ENCODE data around the gene NOX3. TPM values are rescaled to one million over a fixed set of nuclear protein-coding genes. Genes with fewer than 3 reads are reported as not detected.

Gene NOX3
- total and polyA plus RNA-seq, 2 donors from 2014 or later, result not detected

- FAIRE-seq, result no peak
- TF ChIP-seq, protein P1, sequence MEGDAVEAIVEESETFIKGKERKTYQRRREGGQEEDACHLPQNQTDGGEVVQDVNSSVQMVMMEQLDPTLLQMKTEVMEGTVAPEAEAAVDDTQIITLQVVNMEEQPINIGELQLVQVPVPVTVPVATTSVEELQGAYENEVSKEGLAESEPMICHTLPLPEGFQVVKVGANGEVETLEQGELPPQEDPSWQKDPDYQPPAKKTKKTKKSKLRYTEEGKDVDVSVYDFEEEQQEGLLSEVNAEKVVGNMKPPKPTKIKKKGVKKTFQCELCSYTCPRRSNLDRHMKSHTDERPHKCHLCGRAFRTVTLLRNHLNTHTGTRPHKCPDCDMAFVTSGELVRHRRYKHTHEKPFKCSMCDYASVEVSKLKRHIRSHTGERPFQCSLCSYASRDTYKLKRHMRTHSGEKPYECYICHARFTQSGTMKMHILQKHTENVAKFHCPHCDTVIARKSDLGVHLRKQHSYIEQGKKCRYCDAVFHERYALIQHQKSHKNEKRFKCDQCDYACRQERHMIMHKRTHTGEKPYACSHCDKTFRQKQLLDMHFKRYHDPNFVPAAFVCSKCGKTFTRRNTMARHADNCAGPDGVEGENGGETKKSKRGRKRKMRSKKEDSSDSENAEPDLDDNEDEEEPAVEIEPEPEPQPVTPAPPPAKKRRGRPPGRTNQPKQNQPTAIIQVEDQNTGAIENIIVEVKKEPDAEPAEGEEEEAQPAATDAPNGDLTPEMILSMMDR (IDR thresholded peaks at IDR 0.05; ENCODE audit: borderline replicate concordance, extremely low read depth, insufficient read depth), result no peak
- H3K36me3 ChIP-seq (ENCODE audit: control insufficient read depth in 2 of 3, insufficient read depth in 3 of 3, low read length in 3 of 3), result no peaks in the 10 kb centered on the region
- no peak for DNase-seq
- H3K9me3 ChIP-seq (ENCODE audit: control insufficient read depth in 2 of 3, insufficient read depth in 1 of 3, low read length in 3 of 3), result no peaks in the 10 kb centered on the region
- H3K4me1 ChIP-seq (ENCODE audit: control insufficient read depth in 2 of 3, insufficient read depth in 2 of 3, low read depth in 1 of 3, low read length in 3 of 3), result no peaks in the 10 kb centered on the region
- intact Hi-C loops (cut with DNase I), result no loop called here
- H3K9ac ChIP-seq (ENCODE audit: low read length in 3 of 3), result no peak overlapping the region
- no peak overlapping the region for H3K4me3 ChIP-seq (ENCODE audit: low read length in 3 of 3)
- no peaks in the 10 kb centered on the region for H3K27me3 ChIP-seq (ENCODE audit: control insufficient read depth, insufficient read depth, low read length)
- no peak overlapping the region for H3K27ac ChIP-seq (ENCODE audit: low read depth in 2 of 2, low read length in 2 of 2)
Measured at GRCh38 chr6:155383913-155384312, 71.7 kb downstream of the NOX3 start.

DNA sequence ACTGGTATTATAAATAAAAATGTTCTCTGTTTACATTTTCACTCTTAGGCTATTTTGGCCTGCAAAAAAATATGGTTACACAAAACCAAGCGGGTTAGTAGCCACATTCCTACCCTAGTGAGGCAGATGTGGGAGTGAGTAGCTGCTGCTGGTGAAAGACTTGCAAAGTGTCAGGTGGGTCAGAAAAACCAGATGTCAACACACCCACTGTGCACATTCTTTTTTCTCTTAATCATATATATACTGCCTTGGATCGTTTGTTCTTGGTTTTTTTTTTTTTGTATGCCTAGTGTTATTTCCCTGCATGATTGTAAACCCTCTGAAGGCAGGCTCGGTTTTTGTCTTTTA is 73.3 kb downstream of the NOX3 start:
- H3K4me3 ChIP-seq (ENCODE audit: low read length in 3 of 3), result no peak overlapping the region
- no peaks in the 10 kb centered on the region for H3K9me3 ChIP-seq (ENCODE audit: control insufficient read depth in 2 of 3, insufficient read depth in 1 of 3, low read length in 3 of 3)
- TF ChIP-seq, protein P1 (IDR thresholded peaks at IDR 0.05; ENCODE audit: borderline replicate concordance, extremely low read depth, insufficient read depth), result no peak
- no peak overlapping the region for H3K9ac ChIP-seq (ENCODE audit: low read length in 3 of 3)
- FAIRE-seq (no peak), DNase-seq (no peak)
- no peak overlapping the region for H3K27ac ChIP-seq (ENCODE audit: low read depth in 2 of 2, low read length in 2 of 2)
- no peaks in the 10 kb centered on the region for H3K36me3 ChIP-seq (ENCODE audit: control insufficient read depth in 2 of 3, insufficient read depth in 3 of 3, low read length in 3 of 3)
- H3K27me3 ChIP-seq (ENCODE audit: control insufficient read depth, insufficient read depth, low read length), result no peaks in the 10 kb centered on the region
- intact Hi-C loops (cut with DNase I), result no loop called here
- H3K4me1 ChIP-seq (ENCODE audit: control insufficient read depth in 2 of 3, insufficient read depth in 2 of 3, low read depth in 1 of 3, low read length in 3 of 3), result no peaks in the 10 kb centered on the region

- H3K36me3 ChIP-seq (ENCODE audit: control insufficient read depth in 2 of 3, insufficient read depth in 3 of 3, low read length in 3 of 3), result no peaks in the 10 kb centered on the region
- intact Hi-C loops (cut with DNase I), result no loop called here
- H3K4me1 ChIP-seq (ENCODE audit: control insufficient read depth in 2 of 3, insufficient read depth in 2 of 3, low read depth in 1 of 3, low read length in 3 of 3), result no peaks in the 10 kb centered on the region
- H3K9ac ChIP-seq (ENCODE audit: low read length in 3 of 3), result no peak overlapping the region
- no peak overlapping the region for H3K27ac ChIP-seq (ENCODE audit: low read depth in 2 of 2, low read length in 2 of 2)
- DNase-seq (no peak), FAIRE-seq (no peak)
- no peaks in the 10 kb centered on the region for H3K27me3 ChIP-seq (ENCODE audit: control insufficient read depth, insufficient read depth, low read length)
- H3K4me3 ChIP-seq (ENCODE audit: low read length in 3 of 3), result no peak overlapping the region
- TF ChIP-seq, protein P1 (IDR thresholded peaks at IDR 0.05; ENCODE audit: borderline replicate concordance, extremely low read depth, insufficient read depth), result no peak
- H3K9me3 ChIP-seq (ENCODE audit: control insufficient read depth in 2 of 3, insufficient read depth in 1 of 3, low read length in 3 of 3), result no peaks in the 10 kb centered on the region
Measured at GRCh38 chr6:155381673-155382337, 73.8 kb downstream of the NOX3 start.
